K562 (cell line): ENCODE results near the gene CFAP54. TPM values are rescaled to one million over a fixed set of nuclear protein-coding genes. Genes with fewer than 3 reads are reported as not detected.
"Not testable (repeated sequence)": the region's sequence is repeated elsewhere in the genome, so short reads cannot be mapped to it uniquely, and the experiment has no call there.

ENCODE experiments used
- ATAC-seq: fragments of 200-7000 bp; cut with Tn5 transposase; 3 replicates; pipeline ENCODE4 v1.9.1; 2020; ENCODE audit warnings: moderate library complexity
- BruUV-seq: library from RNA; stranded (reverse); fragments of 400-500 nt; replicated peaks from 2 replicates; lab custom pipeline; 2021; lab: Mats Ljungman, UMichigan
- CTCF ChIA-PET: fragments of 300-600 bp; formaldehyde crosslinking; extraction: SDS; loops from one replicate; lab custom pipeline; 2021; ENCODE audit warnings: low intra/inter-chr PET ratio; lab: Yijun Ruan, JAX
- POLR2A ChIA-PET: fragments of 300-600, 350-650 bp; sonication (Branson Sonifier 250); formaldehyde crosslinking; extraction: SDS; loops from one replicate; lab custom pipeline; 2021; ENCODE audit warnings: antibody characterized with exemption, inconsistent platforms; lab: Yijun Ruan, JAX
- DNase-seq, 4 experiments: peaks; one replicate each; pipeline versions ENCODE4 v3.0.0 to v3.0.0-alpha.2; 2011 to 2018; ENCODE audit warnings: low spot score in 3 of 4, mixed read lengths in 3 of 4; ENCODE audit errors: extremely low read depth in 1 of 4
- FAIRE-seq: peaks from 2 replicates; lab custom pipeline; 2011; peaks lifted over from hg19 to GRCh38; lab: Jason Lieb, UNC
- H2AFZ ChIP-seq: 2 replicates; pipeline ENCODE4 v1.6.0; 2011; ENCODE audit warnings: low read depth, low read length, control low read depth, inconsistent platforms
- H3K27ac ChIP-seq: fragments of 200-600 bp; 3 replicates; pipeline ENCODE4 v1.8.0; 2011; ENCODE audit warnings: low read depth, mild to moderate bottlenecking, control low read depth, inconsistent platforms, low read length, moderate library complexity, mixed read lengths; ENCODE audit errors: extremely low read depth
- H3K27me3 ChIP-seq, 2 experiments: fragments of 300-600 bp in 1 of 2; 2 replicates in 1 of 2; 3 replicates in 1 of 2; pipeline versions ENCODE4 v1.6.0 to v1.8.0; 2011; ENCODE audit warnings: inconsistent platforms in 2 of 2, low read length in 2 of 2, mild to moderate bottlenecking in 1 of 2, mixed read lengths in 1 of 2, moderate library complexity in 1 of 2; ENCODE audit not compliant: control insufficient read depth in 2 of 2, insufficient read depth in 2 of 2
- H3K36me3 ChIP-seq: fragments of 300-600 bp; 3 replicates; pipeline ENCODE4 v1.8.0; 2011; ENCODE audit warnings: mild to moderate bottlenecking, low read length, inconsistent platforms; ENCODE audit not compliant: control insufficient read depth, insufficient read depth
- H3K4me1 ChIP-seq, 2 experiments: fragments of 200-600 bp in 1 of 2; replicated peaks in 1 of 2; 2 replicates in 1 of 2; 3 replicates in 1 of 2; pipeline versions ENCODE4 v1.5.1 to v1.8.0; 2011; ENCODE audit warnings: inconsistent platforms in 2 of 2, low read length in 2 of 2, mild to moderate bottlenecking in 1 of 2, mixed read lengths in 1 of 2, moderate library complexity in 1 of 2; ENCODE audit not compliant: control insufficient read depth in 2 of 2, insufficient read depth in 2 of 2
- H3K4me2 ChIP-seq: 2 replicates; pipeline ENCODE4 v1.6.1; 2011; ENCODE audit warnings: low read length, control low read depth, inconsistent platforms, mixed read lengths; ENCODE audit not compliant: insufficient read depth
- H3K4me3 ChIP-seq: fragments of 200-600 bp; sonication (generic), shearing (Covaris generic); 2 replicates; pipeline ENCODE4 v1.5.1; 2016; ENCODE audit warnings: control low read depth, inconsistent platforms
- H3K79me2 ChIP-seq: fragments of 200-600 bp; 3 replicates; pipeline ENCODE4 v1.8.0; 2011; ENCODE audit warnings: low read length, inconsistent platforms; ENCODE audit not compliant: control insufficient read depth, insufficient read depth
- H3K9ac ChIP-seq, 2 experiments: 2 replicates each; pipeline versions ENCODE4 v1.6.0 to v1.6.1; 2011; ENCODE audit warnings: low read depth in 2 of 2, low read length in 2 of 2, control low read depth in 1 of 2, inconsistent platforms in 1 of 2, mild to moderate bottlenecking in 1 of 2, mixed read lengths in 1 of 2; ENCODE audit not compliant: insufficient read depth in 1 of 2
- H3K9me1 ChIP-seq: one replicate; pipeline ENCODE4 v1.6.0; 2011; ENCODE audit warnings: inconsistent platforms, mild to moderate bottlenecking, low read length, moderate library complexity; ENCODE audit not compliant: control insufficient read depth, insufficient read depth
- H3K9me3 ChIP-seq: replicated peaks from 2 replicates; pipeline ENCODE4 v1.5.1; 2011; ENCODE audit warnings: low read depth, low read length, inconsistent platforms; ENCODE audit not compliant: control insufficient read depth, insufficient read depth
- H4K20me1 ChIP-seq: replicated peaks from 2 replicates; pipeline ENCODE4 v1.6.1; 2011; ENCODE audit warnings: low read length, inconsistent platforms, mixed read lengths; ENCODE audit not compliant: control insufficient read depth, insufficient read depth
- GABPB1 ChIP-seq: sonication (generic); formaldehyde crosslinking; IDR thresholded peaks from 2 replicates; pipeline ENCODE4 v1.8.0; 2022; ENCODE audit warnings: mild to moderate bottlenecking, missing genetic modification reagents
- ZNF318 ChIP-seq, 2 experiments: fragments of 450-650 bp; IDR thresholded peaks; 2 replicates each; pipeline ENCODE4 v1.6.1; 2016; ENCODE audit warnings: mild to moderate bottlenecking in 2 of 2, borderline replicate concordance in 1 of 2, low read depth in 1 of 2, moderate library complexity in 1 of 2
- WGBS: fragments of 100-300 bp; shearing (Covaris generic); methylation state at CpG from one replicate; pipeline ENCODE4 v1.1.6; 2016; ENCODE audit warnings: low coverage, mixed read lengths; ENCODE audit not compliant: insufficient coverage; ENCODE audit errors: missing lambda C conversion rate; 5-methylcytosine and 5-hydroxymethylcytosine counted together
- in situ Hi-C: fragments of 300-500 bp; cut with MboI; formaldehyde crosslinking; loops from 4 replicates; pipeline ENCODE4 v1.15.0; 2018; ENCODE audit warnings: inconsistent platforms, mixed read lengths
- intact Hi-C: fragments of 100-400 bp; cut with micrococcal nuclease; formaldehyde crosslinking; loops from 2 replicates; pipeline ENCODE4 v1.14.2; 2022
- polyA plus RNA-seq, 8 experiments: library from polyadenylated mRNA; depleted of rRNA in 4 of 8; stranded (reverse) in 5 of 8; unstranded in 3 of 8; fragments of >200 nt; fragmentation: Nextera tagmentation in 2 of 8; fragmentation: Illumina TruSeq in 1 of 8; extraction: Ambion mirVana in 2 of 8; extraction: Trizol in 1 of 8; gene quantifications; 2 replicates each; pipeline versions ENCODE4 v1.2.1 to v1.2.3, GENCODE V29; 2011 to 2014; ENCODE audit warnings: inconsistent platforms in 1 of 8, missing spikeins in 1 of 8
- total RNA-seq, 7 experiments: library from RNA; depleted of rRNA in 6 of 7; stranded (reverse); fragments of >200 nt in 6 of 7; fragmentation: Illumina TruSeq in 2 of 7; extraction: Trizol in 2 of 7; gene quantifications; 2 replicates each; pipeline versions ENCODE4 v1.2.1 to v1.2.3, GENCODE V29; 2011 to 2021; ENCODE audit warnings: low replicate concordance in 1 of 7
- TF ChIP-seq, protein P1 (sequence below): fragments of 250-450 bp; sonication (Bioruptor Pico); IDR thresholded peaks from 2 replicates; pipeline ENCODE4 v1.9.0; 2021; ENCODE audit warnings: mild to moderate bottlenecking, inconsistent platforms

Gene CFAP54
- total and polyA plus RNA-seq, 9 of the 15 experiments (the other 6 are each of a cell fraction or from before 2014, with no cell fraction given) = 0.03 to 0.23 (median 0.10) TPM; not detected in 3

GRCh38 chr12:96457191-96457930, 32.0 kb upstream of the CFAP54 start (continued):
- TF ChIP-seq GABPB1 (CRISPR knock-in tag) (no peak), ZNF318 (IDR thresholded peaks at IDR 0.05; ENCODE audit: borderline replicate concordance in 1 of 2, low read depth in 1 of 2) (no peak)
- TF ChIP-seq, protein P1, sequence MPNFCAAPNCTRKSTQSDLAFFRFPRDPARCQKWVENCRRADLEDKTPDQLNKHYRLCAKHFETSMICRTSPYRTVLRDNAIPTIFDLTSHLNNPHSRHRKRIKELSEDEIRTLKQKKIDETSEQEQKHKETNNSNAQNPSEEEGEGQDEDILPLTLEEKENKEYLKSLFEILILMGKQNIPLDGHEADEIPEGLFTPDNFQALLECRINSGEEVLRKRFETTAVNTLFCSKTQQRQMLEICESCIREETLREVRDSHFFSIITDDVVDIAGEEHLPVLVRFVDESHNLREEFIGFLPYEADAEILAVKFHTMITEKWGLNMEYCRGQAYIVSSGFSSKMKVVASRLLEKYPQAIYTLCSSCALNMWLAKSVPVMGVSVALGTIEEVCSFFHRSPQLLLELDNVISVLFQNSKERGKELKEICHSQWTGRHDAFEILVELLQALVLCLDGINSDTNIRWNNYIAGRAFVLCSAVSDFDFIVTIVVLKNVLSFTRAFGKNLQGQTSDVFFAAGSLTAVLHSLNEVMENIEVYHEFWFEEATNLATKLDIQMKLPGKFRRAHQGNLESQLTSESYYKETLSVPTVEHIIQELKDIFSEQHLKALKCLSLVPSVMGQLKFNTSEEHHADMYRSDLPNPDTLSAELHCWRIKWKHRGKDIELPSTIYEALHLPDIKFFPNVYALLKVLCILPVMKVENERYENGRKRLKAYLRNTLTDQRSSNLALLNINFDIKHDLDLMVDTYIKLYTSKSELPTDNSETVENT = no peak
- TF ChIP-seq, all 486 proteins: peak for 0

DNA sequence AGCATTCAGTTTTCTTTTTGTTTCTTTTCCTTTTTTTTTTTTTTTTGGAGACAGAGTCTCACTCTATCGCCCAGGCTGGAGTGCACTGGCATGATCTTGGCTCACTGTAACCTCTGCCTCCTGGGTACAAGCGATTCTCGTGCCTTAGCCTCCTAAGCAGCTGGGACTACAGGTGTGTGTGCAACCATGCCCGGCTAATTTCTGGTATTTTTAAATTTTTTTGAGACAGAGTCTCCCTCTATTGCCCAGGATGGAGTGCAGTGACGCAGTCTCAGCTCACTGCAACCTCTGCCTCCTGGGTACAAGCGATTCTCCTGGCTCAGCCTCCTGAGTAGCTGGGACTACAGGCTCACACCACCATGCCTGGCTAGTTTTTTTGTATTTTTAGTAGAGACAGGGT, 30.1 kb upstream of the CFAP54 start:
- DNase-seq, ATAC-seq, H3K9ac ChIP-seq, H4K20me1 ChIP-seq, FAIRE-seq, BruUV-seq, H3K36me3 ChIP-seq, POLR2A ChIA-PET, H3K27ac ChIP-seq, H3K79me2 ChIP-seq, H3K4me1 ChIP-seq, H3K4me2 ChIP-seq, H3K27me3 ChIP-seq, H2AFZ ChIP-seq, H3K4me3 ChIP-seq, H3K9me1 ChIP-seq, in situ Hi-C loops, H3K9me3 ChIP-seq, intact Hi-C loops: not testable (repeated sequence)
- WGBS = 68% methylated on average over 6 of the region's 6 CpGs
- CTCF ChIA-PET = interaction anchor here (0.7 kb wide), 1 partner anchor 84 kb away, joined by 7 read pairs; no protein-coding TSS in a partner anchor
